ENCODE data around the gene CDC20B.
"Not testable (repeated sequence)": the region's sequence is repeated elsewhere in the genome, so short reads cannot be mapped to it uniquely, and the experiment has no call there.

The CDC20B gene

GRCh38 chr5:55104036-55104772 lies 68.8 kb downstream of the CDC20B start:
- DNase-seq (ENCODE audit: low read depth), result no peak

DNA sequence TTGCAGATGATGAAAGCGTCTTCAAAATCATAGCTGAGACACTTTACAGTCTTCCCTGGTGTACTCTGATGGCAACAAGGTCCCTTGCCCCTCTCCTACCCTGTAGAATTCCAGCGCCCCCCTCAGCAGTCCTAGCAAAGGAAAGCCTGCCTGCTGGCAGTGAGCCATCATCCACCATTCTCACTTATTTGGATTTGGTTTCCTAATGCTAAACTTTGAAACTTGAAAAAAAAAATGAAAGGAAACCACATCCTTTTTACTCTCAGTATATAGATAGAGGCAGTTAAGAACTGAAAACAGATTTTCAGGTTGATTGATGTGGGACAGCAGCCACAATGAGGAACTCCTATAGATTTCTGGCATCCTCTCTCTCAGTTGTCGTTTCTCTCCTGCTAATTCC lies 70.6 kb downstream of the CDC20B start, which contains the start of gene GZMA:
Gene GZMA, plus strand, starts transcription at position 299 of the 400 bp plus-strand sequence. Its CDS starts 37 bp downstream, at position 336.
- DNase-seq (ENCODE audit: low read depth), result no peak

GRCh38 chr5:55101556-55102276 lies 71.3 kb downstream of the CDC20B start:
- no peak for DNase-seq (ENCODE audit: low read depth)

DNA sequence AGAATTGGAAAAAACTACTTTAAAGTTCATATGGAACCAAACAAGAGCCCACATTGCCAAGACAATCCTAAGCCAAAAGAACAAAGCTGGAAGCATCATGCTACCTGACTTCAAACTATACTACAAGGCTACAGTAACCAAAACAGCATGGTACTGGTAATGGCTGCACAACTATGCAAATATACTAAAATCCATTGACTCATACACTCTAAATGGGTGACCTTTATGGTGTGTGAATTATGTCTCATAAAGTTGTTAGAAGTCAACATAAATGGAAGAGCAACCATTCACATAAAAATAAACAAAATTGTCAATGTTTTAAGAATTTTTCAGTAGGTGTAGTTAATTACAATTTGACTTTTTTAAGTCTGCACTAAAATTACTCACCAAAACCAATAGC lies 71.8 kb downstream of the CDC20B start:
- DNase-seq (ENCODE audit: low read depth), result not testable (repeated sequence)

DNA sequence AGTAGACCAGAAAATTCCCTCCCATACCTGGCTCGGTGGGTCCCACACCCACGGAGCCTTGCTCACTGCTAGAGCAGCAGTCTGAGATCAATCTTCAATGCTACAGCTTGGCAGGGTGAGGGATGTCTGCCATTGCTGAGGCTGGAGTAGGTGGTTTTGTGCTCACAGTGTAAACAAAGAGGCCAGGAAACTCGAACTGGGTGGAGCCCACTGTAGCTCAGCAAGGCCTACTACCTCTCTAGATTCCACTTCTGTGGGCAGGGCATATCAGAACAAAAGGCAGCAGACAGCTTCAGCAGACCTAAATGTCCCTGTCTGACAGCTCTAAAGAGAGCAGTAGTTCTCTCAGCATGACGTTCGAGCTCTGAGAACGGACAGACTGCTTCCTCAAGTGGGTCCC lies 76.1 kb downstream of the CDC20B start:
- DNase-seq (ENCODE audit: low read depth), result no peak

DNA sequence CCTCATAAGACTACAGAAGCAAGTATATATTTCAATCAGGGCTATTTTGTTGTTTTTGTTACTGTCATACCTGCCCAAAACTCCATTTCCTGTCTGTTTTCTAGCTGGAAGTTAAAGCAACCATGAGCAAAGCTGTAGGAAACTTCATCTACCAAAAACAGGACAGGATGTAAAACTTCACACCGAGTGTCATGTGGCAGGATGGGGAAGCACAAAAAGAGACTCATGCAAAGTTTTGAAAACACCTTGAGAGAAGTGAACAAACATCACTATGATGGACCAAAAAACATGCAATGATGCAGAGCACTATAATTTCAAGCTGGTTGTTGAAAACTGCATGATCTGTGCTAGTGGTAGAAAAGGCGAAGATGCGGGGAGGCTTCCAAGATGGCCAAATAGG lies 76.8 kb downstream of the CDC20B start:
- DNase-seq (ENCODE audit: low read depth), result no peak

- not testable (repeated sequence) for DNase-seq (ENCODE audit: low read depth)
These were observed 82.0 kb downstream of the CDC20B start for GRCh38 chr5:55091011-55091410.

GRCh38 chr5:55089301-55089700 lies 83.7 kb downstream of the CDC20B start:
- not testable (repeated sequence) for DNase-seq (ENCODE audit: low read depth)

DNA sequence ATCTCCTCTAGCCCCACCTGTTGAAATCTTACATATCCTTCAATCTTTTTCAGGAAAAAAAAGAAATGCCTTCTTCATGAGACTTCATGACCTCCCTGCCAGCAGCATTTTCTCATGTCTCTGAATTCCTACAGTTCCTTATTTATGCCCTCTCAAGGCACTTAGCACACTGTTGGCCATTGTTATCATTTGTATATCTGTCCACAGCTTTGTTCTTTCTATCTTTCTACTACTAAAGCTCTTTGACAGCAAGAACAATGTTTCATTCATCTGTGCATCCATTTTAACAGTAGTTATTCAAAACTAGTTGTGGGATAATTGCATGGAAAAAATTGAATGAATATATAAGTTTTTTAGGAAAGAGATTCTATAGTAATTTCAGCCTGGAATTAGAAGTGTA lies 91.4 kb downstream of the CDC20B start:
- DNase-seq (ENCODE audit: low read depth), result no peak

DNA sequence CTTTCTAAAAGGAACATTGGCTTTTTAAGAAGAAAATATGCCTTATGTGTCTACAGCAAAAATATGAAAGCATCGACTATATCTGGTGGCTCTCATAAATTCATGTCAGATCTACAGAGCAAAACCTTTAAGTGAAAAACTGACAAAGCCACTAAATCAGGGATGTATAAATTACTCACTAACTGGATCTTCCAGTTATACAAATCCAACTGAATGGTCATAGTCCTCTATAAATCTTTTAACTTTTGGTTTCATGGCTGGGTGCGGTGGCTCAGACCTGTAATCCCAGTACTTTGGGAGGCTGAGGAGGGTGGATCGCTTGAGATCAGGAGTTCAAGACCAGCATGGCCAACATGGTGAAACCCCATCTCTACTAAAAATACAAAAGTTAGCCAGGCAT lies 99.8 kb downstream of the CDC20B start:
- no peak for DNase-seq (ENCODE audit: low read depth)

GRCh38 chr5:55072666-55073065 lies 100.3 kb downstream of the CDC20B start:
- no peak for DNase-seq (ENCODE audit: low read depth)

DNA sequence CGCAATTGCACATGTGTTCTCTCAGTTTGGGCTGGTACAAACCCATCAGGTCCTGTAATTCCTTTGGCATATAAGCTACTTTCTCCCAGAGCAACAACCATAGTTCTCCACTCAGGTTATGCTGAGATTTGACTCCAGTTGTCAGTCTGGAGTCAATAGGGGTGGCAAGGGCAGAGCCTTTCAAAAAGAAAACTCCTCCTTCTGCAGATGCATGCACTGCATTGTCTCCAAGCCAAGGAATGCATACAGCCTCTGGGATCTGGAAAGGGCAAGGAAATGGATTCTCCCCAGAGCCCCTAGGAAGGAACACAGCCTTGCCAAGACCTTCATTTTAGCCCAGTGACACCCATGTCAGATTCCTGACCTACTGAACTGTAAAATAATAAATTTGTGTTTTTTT lies 101.6 kb downstream of the CDC20B start:
- no peak for DNase-seq (ENCODE audit: low read depth)

DNA sequence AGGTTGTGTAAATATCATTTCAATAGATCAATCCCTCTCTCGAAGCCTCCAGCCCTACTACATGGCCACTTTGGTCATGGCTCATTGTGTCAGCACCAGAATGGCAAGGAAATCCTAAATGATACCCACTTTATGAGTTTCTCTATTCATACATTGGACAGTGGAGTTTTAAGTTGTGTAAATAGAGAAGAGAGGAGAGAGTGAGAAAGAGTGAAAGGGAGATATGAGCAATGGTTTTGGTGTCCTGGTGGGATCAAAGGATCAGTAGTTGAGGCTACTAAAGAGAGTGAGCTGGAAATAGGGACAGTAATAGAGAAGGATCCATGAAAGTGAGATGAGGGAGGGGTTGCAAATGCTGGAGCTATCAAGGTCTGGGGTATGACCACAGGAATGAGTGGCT lies 102.0 kb downstream of the CDC20B start:
- no peak for DNase-seq (ENCODE audit: low read depth)

DNA sequence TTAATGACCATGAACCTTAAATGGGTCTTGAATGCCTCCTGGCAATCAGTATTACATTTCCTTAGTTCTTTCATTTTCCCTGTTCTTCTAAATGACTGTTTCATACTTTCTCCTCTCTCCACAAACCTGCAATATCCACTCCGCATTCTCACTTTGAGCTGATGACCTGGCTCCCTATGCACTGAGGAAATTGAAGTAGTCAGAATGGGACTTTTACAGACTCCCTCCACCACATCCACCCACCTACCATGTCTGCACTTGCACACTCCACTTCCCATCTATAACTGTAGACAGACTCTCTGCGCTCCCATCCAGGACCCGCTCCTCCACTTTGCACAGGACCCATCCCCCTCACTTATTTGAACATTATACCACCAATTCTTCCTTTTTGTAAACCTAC lies 106.7 kb downstream of the CDC20B start:
- no peak for DNase-seq (ENCODE audit: low read depth)

GRCh38 chr5:55064523-55064922 lies 108.5 kb downstream of the CDC20B start:
- DNase-seq (ENCODE audit: low read depth), result no peak

GRCh38 chr5:55063899-55064298 lies 109.1 kb downstream of the CDC20B start:
- no peak for DNase-seq (ENCODE audit: low read depth)

GRCh38 chr5:55063220-55063863 lies 109.6 kb downstream of the CDC20B start:
- no peak for DNase-seq (ENCODE audit: low read depth)
